PC-3 (cell line): ENCODE data around the gene LBHD1.

Experiments used
- EZH2 ChIP-seq: fragments of 300-600 bp; sonication (generic); IDR thresholded peaks from one replicate; pipeline ENCODE4 v1.6.1; 2017; ENCODE audit warnings: antibody characterized with exemption, mild to moderate bottlenecking, low read length; ENCODE audit not compliant: unreplicated experiment
- TF ChIP-seq, protein P1 (sequence below): fragments of 300-600 bp; sonication (generic); conservative IDR thresholded peaks from 2 replicates; pipeline ENCODE4 v1.5.1; 2017; ENCODE audit warnings: antibody characterized with exemption, low read depth, mild to moderate bottlenecking, low read length

DNA sequence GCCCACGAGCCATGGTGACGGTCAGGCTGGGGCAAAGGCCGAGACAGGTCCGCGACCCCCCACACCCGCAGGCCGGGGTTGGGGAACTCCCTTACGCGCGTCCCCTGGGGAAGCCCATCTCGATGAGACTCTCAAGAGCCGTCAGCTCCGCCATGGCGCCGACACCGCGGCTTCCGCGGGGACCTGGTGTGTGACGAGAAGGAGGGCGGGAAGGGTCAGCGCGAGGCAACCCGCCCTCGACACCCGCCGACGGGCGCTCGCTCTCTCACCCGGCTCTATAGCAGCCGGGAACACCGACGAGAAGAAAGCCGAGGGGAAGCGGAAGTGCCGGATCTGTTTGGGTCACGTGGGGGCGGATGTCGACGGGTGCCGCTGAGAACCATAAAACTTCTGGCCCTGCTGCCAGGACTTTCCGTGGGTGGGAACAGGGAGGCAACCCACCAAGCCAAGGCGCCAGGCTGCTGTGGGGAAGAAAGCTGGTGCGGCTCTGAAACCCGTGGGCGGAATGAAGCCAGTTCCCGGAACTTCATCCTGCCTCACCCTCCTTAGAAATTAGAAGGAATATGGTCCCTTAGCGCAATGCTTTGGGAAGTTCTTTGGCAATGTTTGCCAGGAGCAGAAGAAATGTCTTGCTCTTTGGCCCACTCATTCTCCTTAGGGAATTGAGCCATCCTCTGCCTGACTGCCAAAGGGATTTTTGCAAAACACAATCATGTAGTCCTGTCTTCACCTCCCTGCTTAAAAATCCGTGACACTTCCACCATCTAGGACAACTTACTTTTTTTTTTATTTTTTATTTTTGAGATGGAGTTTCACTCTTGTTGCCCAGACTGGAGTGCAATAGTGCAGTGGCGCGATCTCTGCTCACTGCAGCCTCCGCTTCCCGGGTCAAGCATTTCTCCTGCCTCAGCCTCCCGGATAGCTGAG is 7.0 kb upstream of the LBHD1 start, which contains the start of gene UBXN1:
- TF ChIP-seq, protein P1, sequence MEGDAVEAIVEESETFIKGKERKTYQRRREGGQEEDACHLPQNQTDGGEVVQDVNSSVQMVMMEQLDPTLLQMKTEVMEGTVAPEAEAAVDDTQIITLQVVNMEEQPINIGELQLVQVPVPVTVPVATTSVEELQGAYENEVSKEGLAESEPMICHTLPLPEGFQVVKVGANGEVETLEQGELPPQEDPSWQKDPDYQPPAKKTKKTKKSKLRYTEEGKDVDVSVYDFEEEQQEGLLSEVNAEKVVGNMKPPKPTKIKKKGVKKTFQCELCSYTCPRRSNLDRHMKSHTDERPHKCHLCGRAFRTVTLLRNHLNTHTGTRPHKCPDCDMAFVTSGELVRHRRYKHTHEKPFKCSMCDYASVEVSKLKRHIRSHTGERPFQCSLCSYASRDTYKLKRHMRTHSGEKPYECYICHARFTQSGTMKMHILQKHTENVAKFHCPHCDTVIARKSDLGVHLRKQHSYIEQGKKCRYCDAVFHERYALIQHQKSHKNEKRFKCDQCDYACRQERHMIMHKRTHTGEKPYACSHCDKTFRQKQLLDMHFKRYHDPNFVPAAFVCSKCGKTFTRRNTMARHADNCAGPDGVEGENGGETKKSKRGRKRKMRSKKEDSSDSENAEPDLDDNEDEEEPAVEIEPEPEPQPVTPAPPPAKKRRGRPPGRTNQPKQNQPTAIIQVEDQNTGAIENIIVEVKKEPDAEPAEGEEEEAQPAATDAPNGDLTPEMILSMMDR, result no peak
- no peak for TF ChIP-seq EZH2
